NCI-H1048 (cell line): ENCODE data around the gene SMARCD1.

Experiments
- DNase-seq: peaks from one replicate; lab custom pipeline; 2025; lab: John Stamatoyannopoulos, UW

The SMARCD1 gene

DNA sequence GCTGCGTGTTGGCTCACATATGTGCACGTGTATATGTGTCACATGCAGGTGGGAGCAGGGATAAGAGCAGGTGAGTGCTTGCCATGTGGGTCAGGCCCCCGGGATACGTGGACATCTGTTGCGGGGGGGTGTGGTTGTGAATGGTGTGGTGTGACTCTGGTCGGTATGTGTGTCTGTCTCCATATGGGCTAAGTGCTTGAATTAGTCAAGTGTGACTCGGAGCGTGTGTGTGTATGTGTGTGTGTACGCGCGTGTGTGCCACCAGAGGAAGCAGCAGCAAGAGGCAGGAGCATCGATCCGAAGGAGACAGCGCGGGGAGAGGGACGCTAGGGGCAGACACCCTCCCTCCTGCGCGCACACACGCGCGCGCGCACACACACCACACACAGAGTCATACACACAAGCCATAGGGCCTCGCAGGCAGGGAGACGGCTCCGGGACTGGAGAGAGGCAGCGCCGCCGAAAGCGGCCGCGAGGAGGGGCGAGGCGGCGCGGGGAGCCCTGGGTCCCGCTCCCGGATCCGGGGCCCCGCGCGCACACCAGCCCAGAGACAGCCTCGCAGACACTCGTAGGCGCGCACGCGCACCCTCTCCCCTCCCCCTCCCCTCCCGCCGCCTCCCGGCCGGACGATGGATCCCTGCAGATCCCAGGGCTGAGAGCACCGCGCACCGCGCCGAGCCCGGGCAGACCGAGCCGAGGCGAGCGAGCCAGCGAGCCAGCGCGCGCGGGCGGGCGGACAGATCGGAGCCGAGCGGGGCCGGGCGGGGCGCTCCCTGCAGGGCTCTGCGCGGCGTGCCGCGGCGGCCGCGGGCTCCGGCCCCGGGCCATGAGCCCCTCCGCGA lies 27.9 kb upstream of the SMARCD1 start, which contains the start of gene ASIC1:
TSS of gene ASIC1 (plus strand) at position 597 of the 842 bp plus-strand sequence. CDS start 1,171 bp downstream, outside the sequence.
- no peak for DNase-seq

DNA sequence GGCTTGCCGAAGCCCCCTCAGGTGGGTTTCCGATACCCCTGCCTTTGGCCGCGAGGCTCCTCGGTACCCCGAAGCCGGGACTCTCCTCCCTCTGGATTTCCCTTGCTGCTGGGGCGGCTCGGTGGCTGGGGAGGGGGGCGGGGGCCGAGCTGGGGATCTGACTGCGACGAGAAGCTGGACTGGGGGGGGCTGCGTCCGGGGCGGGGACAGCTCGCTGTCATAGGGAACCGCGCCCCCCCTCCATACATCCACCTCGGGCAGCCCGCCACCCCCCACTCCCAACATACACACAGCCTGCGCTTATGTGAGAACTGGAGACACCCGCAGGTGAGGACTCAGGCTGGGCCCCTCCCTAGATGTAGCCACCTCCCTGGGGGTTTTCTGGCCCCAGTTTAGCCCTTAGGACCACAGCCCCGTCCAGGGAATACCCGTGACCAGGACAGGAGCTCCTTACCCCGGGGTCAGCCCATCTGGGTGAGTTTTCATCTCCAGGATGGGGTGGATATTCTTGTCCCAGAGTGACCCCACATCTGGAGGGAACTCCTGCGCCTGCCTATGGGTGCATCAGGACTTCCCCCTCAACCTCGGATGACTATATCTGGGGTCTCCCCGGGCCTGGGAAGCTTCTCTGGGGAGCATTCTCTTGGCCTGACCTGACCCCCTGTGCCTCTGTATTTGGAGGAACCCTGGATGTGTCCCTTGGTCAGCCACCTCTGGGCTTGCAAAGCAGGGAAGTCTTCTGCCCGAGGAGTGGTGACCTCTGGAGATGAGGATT lies 27.1 kb upstream of the SMARCD1 start:
- no peak for DNase-seq

DNA sequence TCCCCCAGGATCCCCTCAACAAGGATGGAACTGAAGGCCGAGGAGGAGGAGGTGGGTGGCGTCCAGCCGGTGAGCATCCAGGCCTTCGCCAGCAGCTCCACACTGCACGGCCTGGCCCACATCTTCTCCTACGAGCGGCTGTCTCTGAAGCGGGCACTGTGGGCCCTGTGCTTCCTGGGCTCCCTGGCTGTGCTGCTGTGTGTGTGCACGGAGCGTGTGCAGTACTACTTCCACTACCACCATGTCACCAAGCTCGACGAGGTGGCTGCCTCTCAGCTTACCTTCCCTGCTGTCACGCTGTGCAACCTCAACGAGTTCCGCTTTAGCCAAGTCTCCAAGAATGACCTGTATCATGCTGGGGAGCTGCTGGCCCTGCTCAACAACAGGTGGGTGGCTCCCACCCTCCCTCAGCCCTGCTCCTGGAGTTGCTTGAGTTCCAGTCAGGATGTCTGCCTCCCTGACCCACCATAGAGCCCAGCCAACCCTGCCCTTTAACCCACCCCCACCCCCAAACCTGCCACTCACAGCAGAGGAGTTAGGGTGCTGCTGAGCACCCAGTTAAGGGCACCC lies 26.3 kb upstream of the SMARCD1 start:
- DNase-seq: no peak

GRCh38 chr12:50059440-50060119 lies 25.6 kb upstream of the SMARCD1 start:
- no peak for DNase-seq

GRCh38 chr12:50060120-50060468 lies 25.0 kb upstream of the SMARCD1 start:
- no peak for DNase-seq

DNA sequence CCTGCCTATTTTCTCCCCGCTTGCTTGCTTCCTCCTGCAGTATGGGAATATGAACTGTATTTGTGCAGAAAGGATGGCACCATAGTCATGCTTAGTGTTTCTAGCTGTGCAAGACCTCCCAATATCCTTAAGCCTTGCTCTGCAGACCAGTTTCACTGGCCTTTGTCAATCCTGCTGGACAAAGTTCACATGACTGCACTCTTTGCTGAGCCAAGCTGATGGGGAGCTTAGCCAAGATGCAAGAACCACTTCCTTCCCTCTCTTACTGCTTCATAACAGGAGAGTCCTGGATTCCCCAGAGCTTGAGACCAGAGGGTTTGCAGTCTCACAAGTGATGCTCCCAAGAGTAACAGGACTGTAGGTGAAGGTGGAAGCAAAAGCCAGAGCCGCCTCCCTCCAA lies 24.0 kb upstream of the SMARCD1 start:
- no peak for DNase-seq

GRCh38 chr12:50061946-50062686 lies 23.0 kb upstream of the SMARCD1 start:
- DNase-seq: no peak

DNA sequence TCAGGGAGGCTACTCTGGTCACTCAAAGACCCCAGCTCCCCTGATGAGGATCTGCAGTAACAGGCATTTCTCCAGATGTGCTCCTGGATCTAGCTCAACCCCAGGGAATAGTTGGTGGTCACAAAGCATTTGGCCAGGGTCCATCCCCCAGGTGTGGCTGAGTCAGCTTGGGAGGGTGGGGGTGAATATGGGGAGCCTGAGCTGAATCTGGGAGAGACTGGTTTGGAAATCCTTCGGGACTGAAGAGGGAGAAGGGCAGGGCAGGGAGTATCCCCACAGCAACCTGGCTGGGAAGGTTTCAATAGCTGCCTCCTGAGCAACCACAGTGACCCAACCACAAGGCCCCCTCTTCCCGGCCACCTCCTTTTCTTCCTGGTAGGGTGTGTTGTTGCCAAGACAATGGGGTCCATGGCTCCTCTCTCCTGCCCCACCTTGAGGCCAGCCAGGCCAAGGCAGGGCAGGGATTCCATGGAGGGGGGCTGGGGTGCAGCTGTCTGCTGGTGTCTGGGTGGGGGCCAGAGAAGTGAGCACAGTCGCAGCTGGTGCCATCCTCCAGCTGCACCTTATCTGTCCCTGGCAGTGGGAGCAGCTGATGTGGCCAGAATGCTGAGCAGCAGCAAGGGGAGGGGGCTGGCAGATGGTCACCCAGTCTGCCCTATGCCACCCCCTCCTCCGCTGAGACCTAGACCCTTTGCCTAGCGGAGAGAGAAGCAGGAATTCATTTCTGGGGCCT lies 22.2 kb upstream of the SMARCD1 start:
- no peak for DNase-seq

- DNase-seq: no peak
Observed at GRCh38 chr12:50065726-50066310, 19.3 kb upstream of the SMARCD1 start.

DNA sequence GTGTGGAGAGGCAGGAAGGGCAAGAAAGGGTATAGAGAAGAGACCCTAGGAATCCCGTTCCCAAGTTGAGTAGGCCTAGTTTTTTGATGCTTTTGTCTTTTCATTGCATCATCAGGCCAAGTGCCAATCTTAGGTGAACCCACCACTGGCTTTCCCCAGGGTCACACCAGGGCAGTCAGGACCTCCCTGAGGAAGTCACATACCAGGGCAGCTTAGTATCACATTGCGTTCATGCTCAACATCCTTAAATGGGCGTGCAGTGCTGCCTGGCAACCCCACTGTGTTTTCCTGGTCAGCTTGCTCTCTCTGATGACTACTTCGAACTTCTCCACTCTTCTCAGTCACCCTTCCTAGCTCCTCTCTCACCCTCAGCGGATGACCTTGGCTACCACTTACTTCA lies 18.7 kb upstream of the SMARCD1 start:
- no peak for DNase-seq

DNA sequence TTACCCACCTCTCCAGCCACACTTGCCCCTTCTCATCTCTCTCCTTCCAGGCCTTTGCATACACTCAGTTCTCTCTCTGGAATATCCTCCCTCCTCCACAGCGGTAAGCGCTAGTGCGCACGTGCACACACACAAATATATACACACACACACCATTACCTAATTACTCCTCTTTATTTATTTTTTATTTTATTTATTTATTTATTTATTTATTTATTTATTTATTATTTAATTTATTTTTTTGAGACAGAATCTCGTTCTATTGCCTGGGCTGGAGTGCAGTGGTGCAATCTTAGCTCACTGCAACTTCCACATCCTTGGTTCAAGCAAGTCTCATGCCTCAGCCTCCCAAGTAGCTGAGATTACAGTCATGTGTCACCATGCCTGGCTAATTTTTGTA lies 16.1 kb upstream of the SMARCD1 start:
- DNase-seq: no peak

GRCh38 chr12:50069539-50069938 lies 15.6 kb upstream of the SMARCD1 start:
- DNase-seq: no peak

- peak; percentile 46 for DNase-seq
Observed at GRCh38 chr12:50070314-50071060, 14.7 kb upstream of the SMARCD1 start.

GRCh38 chr12:50072198-50072907 lies 12.8 kb upstream of the SMARCD1 start:
- DNase-seq: no peak

DNA sequence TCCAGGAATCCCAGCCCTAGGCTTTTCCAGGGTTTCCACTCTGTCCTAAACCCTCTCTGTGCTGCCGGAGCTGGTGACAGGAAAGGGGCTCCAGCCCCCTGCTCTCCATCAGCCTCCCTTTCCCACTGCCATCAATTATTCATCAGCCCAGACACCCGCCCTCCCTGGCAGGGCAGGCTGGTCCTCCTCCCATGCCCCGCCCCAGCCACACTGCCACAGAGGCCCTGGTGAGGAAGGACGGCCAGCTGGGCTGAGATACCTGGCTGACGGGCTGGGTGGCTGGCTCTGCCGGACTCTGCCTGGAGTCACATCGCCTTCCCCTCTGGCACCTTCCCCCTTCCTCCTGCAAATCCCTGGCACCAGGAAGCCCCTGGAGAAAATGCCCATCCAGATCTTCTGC lies 11.9 kb upstream of the SMARCD1 start:
- DNase-seq: no peak

GRCh38 chr12:50073712-50074111 lies 11.4 kb upstream of the SMARCD1 start:
- no peak for DNase-seq

DNA sequence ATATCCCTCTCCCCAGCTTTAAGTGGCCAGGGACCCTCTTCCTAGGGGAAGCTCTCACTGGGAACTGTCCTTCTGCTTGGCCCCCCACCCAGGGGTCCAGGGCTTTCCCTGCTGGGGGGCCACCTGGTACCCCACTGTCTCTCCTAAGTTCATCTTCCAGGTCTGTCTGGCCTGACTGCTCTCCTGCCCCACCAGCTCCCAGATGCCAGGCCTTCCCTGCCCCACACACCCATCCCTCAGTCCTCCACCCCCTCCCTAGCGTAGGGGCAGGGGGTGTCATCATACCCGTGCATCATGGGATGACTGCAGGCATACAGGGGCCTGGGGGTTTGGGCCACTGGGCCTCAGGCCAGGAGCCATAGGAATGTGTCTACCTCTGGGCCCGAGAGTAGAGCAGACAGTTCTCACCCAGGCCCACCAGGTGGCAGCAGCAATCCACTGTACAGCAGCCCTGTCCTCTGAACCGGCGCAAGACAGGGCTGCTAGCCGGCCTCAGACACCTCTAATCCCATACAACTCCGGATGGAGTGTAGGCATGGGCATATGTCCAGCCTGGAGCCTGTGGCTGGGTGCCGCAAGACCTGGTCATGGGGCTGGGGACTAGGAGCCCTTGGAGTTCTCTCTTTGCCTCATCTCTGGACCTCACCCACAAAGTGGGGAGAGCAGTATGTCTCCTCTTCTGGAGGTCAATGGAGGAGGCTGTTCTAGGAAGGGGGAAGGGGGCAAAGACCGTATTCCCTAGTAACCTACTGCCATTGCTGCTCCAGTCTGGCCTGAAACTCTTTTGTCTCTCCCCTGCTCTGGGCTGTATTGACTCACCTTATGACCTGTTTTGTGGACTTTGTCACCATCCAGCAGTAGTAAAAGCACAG lies 10.0 kb upstream of the SMARCD1 start:
- no peak for DNase-seq

GRCh38 chr12:50075808-50076170 lies 9.4 kb upstream of the SMARCD1 start:
- no peak for DNase-seq
